Measurements from ENCODE around the gene TEAD2. TPM values are rescaled to one million over a fixed set of nuclear protein-coding genes. Genes with fewer than 3 reads are reported as not detected.

The TEAD2 gene
- total and polyA plus RNA-seq, 9 of the 15 experiments (the other 6 are each of a cell fraction or from before 2014, with no cell fraction given), result 1.6 to 27.0 (median 13.9) TPM

GRCh38 chr19:49391581-49392399, 29.6 kb upstream of the TEAD2 start (continued):
- TF ChIP-seq CREB3L1 (IDR thresholded peaks at IDR 0.05; ENCODE audit: borderline replicate concordance, low read depth) (no peak), MEIS2 (IDR thresholded peaks at IDR 0.05; ENCODE audit: partially characterized antibody) (peak; percentile 49), U2AF1 (optimal IDR thresholded peaks at IDR 0.05; ENCODE audit: low read depth, low read length) (no peak), ZNF589 (CRISPR knock-in tag; IDR thresholded peaks at IDR 0.05; ENCODE audit: low read depth) (no peak), GABPB2 (CRISPR knock-in tag; conservative IDR thresholded peaks at IDR 0.05) (no peak), POLR2AphosphoS2 (IDR thresholded peaks at IDR 0.05; ENCODE audit: low read length) (no peak), ILF3 (IDR thresholded peaks at IDR 0.05; ENCODE audit: borderline replicate concordance) (no peak), SPI1 (IDR thresholded peaks at IDR 0.05; ENCODE audit: borderline replicate concordance, low read depth, low read length) (no peak), RNF2 (IDR thresholded peaks at IDR 0.05) (no peak), FOXA1 (IDR thresholded peaks at IDR 0.05; ENCODE audit: borderline replicate concordance) (no peak), LEF1 (IDR thresholded peaks at IDR 0.05) (no peak), MCM5 (IDR thresholded peaks at IDR 0.05; ENCODE audit: low read depth) (peak; percentile 91; the same call in 1 of the 2 replicates), ZNF699 (CRISPR knock-in tag; IDR thresholded peaks at IDR 0.05; ENCODE audit: insufficient replicate concordance) (no peak), TAF15 (IDR thresholded peaks at IDR 0.05; ENCODE audit: low read depth, low read length) (no peak), EGR1 (conservative IDR thresholded peaks at IDR 0.05) (no peak; the same call in 1 of the 2 replicates), BRD9 (IDR thresholded peaks at IDR 0.05; ENCODE audit: low read depth, partially characterized antibody) (peak; percentile 36)
- TF ChIP-seq, protein P1, sequence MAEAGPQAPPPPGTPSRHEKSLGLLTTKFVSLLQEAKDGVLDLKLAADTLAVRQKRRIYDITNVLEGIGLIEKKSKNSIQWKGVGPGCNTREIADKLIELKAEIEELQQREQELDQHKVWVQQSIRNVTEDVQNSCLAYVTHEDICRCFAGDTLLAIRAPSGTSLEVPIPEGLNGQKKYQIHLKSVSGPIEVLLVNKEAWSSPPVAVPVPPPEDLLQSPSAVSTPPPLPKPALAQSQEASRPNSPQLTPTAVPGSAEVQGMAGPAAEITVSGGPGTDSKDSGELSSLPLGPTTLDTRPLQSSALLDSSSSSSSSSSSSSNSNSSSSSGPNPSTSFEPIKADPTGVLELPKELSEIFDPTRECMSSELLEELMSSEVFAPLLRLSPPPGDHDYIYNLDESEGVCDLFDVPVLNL (CRISPR knock-in tag; IDR thresholded peaks at IDR 0.05; ENCODE audit: low read depth), result no peak
- TF ChIP-seq, protein P2, sequence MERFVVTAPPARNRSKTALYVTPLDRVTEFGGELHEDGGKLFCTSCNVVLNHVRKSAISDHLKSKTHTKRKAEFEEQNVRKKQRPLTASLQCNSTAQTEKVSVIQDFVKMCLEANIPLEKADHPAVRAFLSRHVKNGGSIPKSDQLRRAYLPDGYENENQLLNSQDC (CRISPR knock-in tag; IDR thresholded peaks at IDR 0.05), result no peak
- TF ChIP-seq, protein P3, sequence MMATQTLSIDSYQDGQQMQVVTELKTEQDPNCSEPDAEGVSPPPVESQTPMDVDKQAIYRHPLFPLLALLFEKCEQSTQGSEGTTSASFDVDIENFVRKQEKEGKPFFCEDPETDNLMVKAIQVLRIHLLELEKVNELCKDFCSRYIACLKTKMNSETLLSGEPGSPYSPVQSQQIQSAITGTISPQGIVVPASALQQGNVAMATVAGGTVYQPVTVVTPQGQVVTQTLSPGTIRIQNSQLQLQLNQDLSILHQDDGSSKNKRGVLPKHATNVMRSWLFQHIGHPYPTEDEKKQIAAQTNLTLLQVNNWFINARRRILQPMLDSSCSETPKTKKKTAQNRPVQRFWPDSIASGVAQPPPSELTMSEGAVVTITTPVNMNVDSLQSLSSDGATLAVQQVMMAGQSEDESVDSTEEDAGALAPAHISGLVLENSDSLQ (IDR thresholded peaks at IDR 0.05), result peak; percentile 80
- TF ChIP-seq, protein P4, sequence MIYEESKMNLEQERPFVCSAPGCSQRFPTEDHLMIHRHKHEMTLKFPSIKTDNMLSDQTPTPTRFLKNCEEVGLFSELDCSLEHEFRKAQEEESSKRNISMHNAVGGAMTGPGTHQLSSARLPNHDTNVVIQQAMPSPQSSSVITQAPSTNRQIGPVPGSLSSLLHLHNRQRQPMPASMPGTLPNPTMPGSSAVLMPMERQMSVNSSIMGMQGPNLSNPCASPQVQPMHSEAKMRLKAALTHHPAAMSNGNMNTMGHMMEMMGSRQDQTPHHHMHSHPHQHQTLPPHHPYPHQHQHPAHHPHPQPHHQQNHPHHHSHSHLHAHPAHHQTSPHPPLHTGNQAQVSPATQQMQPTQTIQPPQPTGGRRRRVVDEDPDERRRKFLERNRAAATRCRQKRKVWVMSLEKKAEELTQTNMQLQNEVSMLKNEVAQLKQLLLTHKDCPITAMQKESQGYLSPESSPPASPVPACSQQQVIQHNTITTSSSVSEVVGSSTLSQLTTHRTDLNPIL (CRISPR knock-in tag; IDR thresholded peaks at IDR 0.05), result no peak

Measured in K562 (cell line).